HG03108 (cell line): Measurements from ENCODE around the gene PTHLH.

Experiments used
- ATAC-seq: cut with Tn5 transposase; IDR thresholded peaks from one replicate; pipeline ENCODE4 v1.9.1; 2021; ENCODE audit warnings: moderate library complexity; ENCODE audit not compliant: unreplicated experiment

PTHLH gene

DNA sequence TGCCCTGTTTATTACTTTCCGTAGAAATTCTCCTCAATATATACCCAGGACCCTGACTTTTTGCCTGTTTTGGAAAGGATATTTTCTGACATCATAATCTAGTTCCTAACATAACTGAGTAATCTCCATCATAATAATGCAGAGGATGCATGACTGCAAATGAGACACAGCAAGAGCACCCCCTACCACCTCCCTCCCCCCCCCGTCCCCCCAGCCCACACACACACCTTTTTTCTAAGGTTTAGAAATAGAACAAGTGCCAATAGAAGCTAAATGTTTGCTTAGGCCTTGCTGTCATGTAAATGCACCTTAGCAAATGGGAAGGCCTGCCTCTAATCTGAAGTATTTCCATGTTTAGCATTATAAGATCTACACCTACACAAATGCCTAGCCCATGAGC lies at the start of gene PTHLH:
Gene PTHLH (minus strand): TSS at position 13 of the 400 bp plus-strand sequence. CDS start 3,239 bp downstream, outside the sequence.
- ATAC-seq, result no peak

DNA sequence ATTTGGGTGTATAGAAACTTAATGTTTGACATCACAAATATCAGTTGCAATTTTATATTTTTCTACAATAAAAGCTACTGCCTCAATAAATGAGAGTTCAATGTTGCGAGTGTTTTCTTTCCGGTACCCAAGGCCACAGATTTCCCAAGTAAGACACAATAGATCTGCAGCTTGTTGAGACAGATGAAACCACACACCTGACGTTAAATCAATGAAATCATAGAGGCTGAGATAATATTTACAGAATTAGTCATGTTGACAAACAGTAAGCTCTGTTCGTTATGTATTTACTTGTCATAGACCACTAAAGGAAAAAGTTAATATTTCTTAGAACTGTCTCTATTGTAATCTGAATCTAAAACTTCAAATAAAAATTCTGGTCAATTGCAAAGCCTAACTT lies 49.2 kb upstream of the PTHLH start:
- ATAC-seq, result no peak

GRCh38 chr12:28017873-28018255 lies 45.3 kb upstream of the PTHLH start:
- no peak for ATAC-seq

- no peak for ATAC-seq
Measured at GRCh38 chr12:28017126-28017872, 44.8 kb upstream of the PTHLH start.

DNA sequence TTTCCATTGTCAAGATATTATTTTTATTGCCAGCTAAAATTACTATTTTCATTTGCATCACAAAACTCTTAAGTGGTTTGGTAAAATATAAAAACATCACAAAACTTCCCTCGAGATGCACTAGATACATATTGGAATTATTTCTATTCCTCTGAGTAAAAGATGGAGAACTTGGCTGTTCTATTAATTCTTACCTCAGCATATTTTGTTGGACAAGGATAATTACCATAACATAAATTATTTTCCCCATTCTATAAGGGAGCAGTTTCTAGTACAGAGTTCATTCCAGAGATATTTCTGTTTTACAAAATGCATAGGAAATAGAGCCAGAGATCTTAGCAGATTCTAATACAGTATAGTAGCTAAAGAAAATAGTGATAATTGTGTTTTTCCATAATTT lies 42.6 kb upstream of the PTHLH start:
- no peak for ATAC-seq

GRCh38 chr12:28014196-28014595 lies 41.7 kb upstream of the PTHLH start:
- no peak for ATAC-seq

GRCh38 chr12:28012333-28012918 lies 39.9 kb upstream of the PTHLH start:
- no peak for ATAC-seq

- no peak for ATAC-seq
Measured at GRCh38 chr12:28010036-28010435, 37.5 kb upstream of the PTHLH start.

DNA sequence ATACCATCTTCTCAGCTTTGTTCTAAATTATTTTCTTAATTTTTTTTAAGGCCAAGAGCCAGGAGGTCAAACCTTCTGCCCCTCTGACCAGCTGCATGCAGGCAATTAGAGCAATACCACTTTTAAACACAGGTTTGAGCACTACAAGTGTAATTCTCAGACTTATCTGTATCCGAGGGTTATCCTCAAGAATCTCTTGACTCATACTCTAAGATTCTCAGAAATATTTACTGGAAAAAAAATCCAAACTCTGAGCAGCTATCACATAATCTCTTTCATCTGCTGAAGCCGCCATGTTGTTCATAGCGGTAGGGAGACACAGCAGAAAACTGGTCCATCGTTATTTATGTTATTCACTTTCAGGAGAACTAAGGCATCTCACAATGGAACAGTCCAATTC lies 27.4 kb upstream of the PTHLH start:
- ATAC-seq, result no peak

GRCh38 chr12:27999521-27999920 lies 27.0 kb upstream of the PTHLH start:
- no peak for ATAC-seq

DNA sequence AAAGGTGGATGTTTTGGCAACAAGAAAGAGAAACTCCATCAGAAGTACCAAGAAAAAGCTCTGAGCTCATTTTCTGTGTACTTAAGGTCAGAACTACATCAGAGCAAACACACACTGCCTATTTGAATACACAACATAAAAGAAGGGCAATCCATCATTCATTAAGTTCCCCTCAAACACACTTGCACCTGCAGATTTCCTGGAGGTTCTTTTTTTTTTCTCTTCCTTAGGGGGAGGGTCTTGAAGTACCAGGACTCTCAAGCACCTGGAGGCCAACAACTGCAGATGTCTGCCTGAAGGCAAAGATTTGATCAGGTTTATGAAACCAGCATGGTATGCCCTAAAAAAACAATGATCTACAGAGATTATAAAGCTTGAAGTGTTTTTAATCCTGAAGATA lies 26.1 kb upstream of the PTHLH start:
- no peak for ATAC-seq

DNA sequence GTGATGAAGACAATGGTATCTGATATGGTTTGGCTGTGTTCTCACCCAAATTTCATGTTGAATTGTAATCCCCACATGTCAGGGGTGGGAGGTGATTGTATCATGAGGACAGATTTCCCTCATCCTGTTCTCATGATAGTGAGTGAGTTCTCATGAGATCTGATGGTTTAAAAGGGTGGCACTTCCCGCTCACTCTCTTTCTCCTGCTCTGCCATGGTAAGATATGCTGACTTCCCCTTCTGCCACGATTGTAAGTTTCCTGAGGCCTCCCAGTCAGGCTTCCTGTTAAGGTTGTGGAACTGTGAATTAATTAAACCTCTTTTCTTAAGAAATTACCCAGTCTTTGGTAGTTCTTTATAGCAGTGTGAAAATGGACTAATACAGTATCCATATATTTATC lies 25.6 kb upstream of the PTHLH start:
- no peak for ATAC-seq

GRCh38 chr12:27996761-27997160 lies 24.2 kb upstream of the PTHLH start:
- ATAC-seq, result no peak

- no peak for ATAC-seq
Measured at GRCh38 chr12:27995406-27995805, 22.9 kb upstream of the PTHLH start.

DNA sequence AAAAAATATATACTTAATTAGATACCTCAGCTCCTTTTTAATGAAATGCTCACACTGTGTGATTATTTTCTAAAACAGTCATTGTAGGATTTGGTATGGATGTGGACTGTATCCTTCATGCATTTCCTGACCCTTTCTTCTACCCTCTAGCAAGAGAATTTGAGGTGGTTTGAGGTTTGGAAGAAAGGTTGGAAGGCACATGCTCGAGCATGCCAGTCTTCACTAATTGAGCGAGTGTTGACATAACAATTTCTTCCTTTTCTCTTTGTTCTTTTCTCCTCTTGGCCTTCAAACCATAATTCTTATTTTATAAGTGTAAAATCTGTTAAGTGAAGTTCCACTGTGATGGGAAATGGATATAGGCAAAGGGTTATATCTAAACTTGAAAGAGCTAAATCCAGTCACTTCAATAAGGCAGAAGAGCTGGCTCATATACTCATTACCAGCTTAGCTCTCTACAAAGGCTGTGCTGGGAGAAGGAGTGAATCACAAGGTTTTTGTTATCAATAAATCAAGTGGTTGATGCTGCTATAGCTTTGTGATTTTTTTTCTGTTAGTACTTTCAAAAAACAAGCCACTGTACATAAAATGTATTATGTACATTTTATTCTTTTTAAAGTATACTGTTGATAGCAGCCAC lies 16.2 kb upstream of the PTHLH start:
- no peak for ATAC-seq

- ATAC-seq, result no peak
Measured at GRCh38 chr12:27987331-27987730, 14.8 kb upstream of the PTHLH start.

DNA sequence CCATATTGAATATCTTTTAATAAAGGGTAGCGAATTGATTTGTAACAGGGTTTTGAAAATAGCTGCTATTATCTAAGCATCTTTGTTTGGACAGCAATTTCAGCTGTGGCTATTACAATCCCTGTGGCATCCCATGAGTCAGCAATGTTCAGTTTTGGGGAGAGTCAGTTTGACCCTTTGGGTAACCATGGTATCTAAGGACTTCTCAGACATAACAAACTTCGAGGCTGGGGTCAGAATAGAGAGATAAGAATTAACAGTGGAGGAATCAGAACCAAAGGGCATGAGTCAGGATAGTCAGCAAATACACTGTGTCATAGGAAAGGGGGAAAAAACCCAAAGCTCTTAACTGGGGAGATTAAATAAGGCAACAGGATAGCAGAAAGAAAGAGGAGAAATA lies 11.7 kb upstream of the PTHLH start:
- no peak for ATAC-seq

DNA sequence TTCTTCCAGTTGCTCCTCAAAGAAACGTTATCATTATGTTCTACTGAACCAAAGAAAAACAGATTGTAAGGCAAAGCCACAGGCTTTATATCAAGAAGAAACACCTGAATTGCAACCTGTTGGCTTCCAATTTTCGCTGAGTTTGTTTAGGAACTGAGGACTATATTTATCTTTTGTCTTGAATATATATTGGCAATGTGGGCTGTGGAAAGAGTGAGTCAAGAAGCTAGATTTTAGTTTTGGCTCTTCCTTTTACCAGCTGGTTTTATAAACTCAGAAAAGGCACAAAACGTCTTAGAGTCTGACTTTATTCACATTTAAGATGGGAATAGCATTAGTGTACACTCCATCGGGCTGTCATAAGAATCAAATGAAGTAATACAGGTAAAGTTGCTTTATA lies 10.4 kb upstream of the PTHLH start:
- ATAC-seq, result no peak

- ATAC-seq, result no peak
Measured at GRCh38 chr12:27982385-27982784, 9.9 kb upstream of the PTHLH start.

DNA sequence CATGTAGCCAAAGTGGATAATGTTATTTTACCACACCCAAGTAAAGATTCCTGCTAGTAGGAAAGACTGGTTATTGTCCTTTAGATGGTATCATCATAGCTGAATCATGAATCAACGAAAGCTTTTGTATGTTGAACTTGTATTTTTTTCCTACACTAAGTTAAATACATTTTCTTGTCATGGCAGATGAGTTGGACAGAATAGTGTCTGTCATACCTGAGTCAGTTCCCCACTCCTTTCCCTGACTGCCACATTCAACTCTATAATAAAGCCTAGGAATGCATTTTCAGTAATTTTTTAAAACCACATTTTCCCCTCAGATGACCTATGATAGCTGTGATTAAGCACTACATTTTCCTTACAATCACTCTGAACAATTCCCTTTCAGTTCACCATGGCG lies 9.3 kb upstream of the PTHLH start:
- no peak for ATAC-seq

DNA sequence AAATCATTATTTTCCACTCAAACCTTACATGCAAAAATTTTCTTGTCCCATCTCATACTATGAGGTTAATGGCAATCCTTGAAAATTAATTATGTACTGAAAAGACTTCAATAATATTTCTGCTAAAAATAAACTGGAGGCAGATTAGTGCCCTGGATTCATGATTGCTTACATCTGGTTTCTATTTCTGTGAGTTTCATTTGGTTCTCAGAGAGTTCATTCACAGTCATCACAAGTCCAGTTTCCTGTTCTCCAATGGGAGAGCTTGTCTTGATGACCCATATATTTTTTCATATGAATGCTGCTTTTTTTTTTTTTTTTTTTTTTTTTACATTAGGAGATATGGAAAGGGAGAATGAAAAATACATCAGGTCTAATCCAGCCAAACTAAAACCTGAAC lies 6.6 kb upstream of the PTHLH start:
- ATAC-seq, result no peak
